Upper lobe of left lung (tissue), 4 donors: ENCODE measurements around the gene SEMA4D.

Experiments
- CTCF ChIP-seq, 6 experiments: fragments of 450-650 bp in 4 of 6; fragments of 200-600 bp in 2 of 6; sonication (generic) in 2 of 6; IDR thresholded peaks; one replicate each; pipeline ENCODE4 v1.5.1; 2016 to 2019; ENCODE audit warnings: antibody characterized with exemption in 6 of 6
- POLR2A ChIP-seq, 4 donors: fragments of 450-650 bp; IDR thresholded peaks; one replicate each; pipeline ENCODE4 v1.5.1; 2016 to 2017; ENCODE audit warnings: antibody characterized with exemption in 4 of 4, mild to moderate bottlenecking in 2 of 4
- POLR2AphosphoS5 ChIP-seq, 2 donors: sonication (generic); formaldehyde crosslinking; IDR thresholded peaks; one replicate each; pipeline ENCODE4 v1.5.1; 2017; ENCODE audit warnings: antibody characterized with exemption in 2 of 2

GRCh38 chr9:89386206-89386605, 111.7 kb downstream of the SEMA4D start:
- no peak for TF ChIP-seq CTCF (IDR thresholded peaks at IDR 0.05)
- no peak for TF ChIP-seq POLR2AphosphoS5 (IDR thresholded peaks at IDR 0.05)
- TF ChIP-seq POLR2A (IDR thresholded peaks at IDR 0.05) = no peak
